HG03342 (cell line): ENCODE data around the gene DLX4.

ENCODE experiments used
- ATAC-seq: cut with Tn5 transposase; IDR thresholded peaks from one replicate; pipeline ENCODE4 v1.9.1; 2021; ENCODE audit warnings: mild to moderate bottlenecking, moderate library complexity; ENCODE audit not compliant: unreplicated experiment

Gene DLX4

DNA sequence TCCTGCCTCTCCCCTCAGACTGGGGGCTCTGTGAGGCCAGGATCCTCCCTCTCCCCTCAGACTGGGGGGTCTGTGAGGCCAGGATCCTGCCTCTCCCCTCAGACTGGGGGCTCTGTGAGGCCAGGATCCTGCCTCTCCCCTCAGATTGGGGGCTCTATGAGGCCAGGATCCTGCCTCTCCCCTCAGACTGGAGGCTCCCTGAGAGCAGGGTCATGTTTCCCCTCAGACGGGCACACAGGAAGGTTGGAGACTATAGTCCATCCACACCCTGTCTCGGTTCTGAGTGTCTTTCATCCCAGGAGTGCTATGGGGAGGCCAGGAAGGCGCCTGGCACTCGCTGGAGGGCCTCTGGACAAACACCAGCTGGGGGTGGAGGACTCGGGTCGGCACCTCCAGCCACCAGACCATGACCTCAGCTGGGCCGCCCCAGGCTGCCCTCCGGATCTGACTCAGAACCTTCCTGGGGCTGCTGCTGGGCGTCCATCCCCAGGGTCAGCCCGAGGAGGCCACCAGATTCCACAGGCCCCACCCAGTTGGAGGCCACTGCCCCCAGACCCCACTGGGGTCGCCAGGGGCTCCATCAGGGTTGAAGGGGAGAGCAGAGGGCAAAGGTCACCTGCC lies 21.9 kb upstream of the DLX4 start:
- ATAC-seq, result no peak

DNA sequence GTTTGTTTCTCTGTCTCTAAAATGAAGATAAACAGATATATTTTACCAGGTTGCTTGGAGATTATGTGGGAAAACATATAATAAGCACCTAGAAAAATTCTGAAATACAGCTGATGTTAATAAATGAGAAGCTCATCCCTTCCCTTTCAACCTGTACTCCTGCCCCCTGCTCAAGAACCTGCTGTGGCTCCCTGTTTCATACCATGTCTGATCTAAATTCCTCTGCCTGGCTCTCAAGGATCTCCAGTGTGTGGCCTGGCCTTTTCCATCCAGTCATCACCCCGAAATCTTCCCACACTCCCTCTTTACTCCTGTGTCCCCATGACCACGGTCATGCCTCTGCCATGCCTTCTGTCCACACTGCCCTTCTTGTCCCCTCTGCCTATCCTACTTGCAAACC lies 19.4 kb upstream of the DLX4 start:
- ATAC-seq, result no peak

- no peak for ATAC-seq
Observed at GRCh38 chr17:49951362-49952082, 17.5 kb upstream of the DLX4 start.

DNA sequence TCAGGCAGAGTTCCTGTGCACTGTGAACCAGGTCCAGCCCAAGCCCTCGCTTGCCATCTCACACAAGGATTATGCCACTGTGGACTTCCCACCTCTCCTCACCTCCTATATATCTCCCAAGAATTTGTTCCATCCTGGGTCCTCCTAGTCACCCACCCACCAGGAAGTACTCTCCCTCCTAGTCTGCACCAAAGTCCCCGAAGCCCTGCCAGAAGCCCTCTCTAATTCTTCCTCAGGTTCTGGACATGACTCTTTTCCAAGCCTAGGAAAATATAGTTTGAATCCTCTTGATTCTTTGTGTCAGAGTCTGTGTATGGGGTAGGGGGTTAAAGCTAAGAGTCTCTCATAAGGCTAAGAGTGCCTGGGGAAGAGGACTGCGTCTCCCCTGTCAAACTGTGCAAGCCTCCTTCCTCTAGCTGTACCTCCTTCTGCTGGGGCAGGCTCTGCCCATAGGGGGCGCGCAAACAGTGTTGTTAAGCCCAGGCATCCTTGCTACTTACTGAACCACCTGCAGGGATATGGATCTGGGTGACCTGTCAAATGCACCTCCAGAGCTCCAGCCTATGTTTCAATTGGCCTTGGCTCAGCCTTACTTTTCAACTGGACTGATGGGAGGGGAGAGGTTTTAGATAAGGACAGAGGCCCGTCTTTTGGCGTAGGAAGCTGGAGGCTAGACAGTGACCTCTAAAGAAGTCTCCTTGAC lies 16.6 kb upstream of the DLX4 start:
- ATAC-seq, result peak; percentile 49

GRCh38 chr17:49952912-49953497 lies 16.0 kb upstream of the DLX4 start:
- ATAC-seq, result no peak

DNA sequence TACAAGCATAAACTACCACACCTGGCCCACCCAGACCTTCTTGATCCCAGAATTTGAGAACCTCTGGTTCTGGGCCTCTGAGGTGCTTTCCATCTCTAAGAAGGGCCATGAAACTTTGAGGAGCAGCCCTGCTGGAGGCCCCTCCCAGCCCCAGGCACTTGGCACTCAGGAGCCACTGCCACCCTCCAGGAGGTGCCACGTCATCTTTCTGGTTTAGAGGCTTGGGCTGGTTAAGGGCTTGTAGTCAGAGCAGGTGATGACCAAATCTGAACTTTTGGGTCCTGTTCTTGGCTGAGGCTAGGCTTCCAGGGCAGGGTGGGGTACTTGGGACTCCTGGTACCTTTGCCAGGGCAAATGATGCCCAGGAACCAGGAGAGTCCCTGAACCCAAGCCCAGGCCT lies 13.8 kb upstream of the DLX4 start:
- ATAC-seq, result no peak

DNA sequence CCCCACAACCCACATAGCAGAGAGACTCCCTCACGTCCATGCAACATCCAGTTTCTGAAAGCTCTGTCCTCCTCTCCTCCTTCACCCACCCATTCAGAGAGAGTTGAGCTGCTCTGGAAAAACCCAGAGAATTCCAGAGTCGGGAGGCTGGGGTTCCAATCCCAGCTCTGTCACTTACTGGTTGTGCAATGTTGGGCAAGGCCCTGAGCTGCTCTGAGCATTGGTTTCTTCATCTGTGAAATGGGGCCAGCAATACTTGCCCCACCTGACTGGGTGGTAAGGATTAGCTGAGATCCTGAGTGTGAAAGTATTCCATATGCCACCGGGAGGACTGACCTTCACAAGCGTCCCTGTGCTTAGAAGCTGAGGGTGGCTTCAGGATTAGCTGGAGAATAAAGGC lies 12.2 kb upstream of the DLX4 start:
- ATAC-seq, result no peak

DNA sequence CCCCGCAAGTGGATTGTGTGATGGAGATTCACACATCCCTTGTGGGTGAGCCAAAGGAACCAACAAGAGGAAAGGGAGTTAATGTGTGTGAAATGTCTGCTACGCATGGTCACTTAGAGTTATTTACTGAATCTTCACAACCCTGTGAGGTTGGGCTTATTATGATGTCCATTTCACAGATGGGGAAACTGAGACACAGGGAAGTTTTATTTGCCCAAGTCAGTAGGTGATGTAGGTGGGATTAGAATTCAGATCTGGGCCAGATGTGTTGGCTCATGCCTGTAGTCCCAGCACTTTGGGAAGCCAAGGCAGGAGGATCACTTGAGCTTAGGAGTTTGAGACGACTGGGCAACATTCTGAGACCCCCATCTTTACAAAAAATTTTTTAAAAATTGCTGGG lies 11.6 kb upstream of the DLX4 start:
- no peak for ATAC-seq

DNA sequence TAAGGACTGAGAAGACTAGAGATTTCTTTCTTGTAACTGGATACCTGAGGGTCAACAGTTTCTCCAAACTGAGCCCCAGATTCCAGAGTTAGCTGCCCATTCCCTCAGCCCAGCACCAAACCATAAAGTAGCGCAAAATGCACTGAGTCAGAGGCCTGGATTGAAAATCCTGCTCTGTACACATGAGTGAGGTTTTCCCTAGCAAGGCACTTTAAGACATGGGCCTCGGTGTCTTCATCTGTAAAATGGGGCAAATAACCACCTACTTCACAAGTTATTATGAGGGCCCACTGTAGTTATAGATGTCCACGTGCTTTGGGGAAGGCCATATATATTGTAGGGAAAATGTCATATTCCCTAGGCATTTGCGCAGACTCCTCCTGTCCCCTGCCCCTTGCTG lies 10.3 kb upstream of the DLX4 start:
- no peak for ATAC-seq

GRCh38 chr17:49959183-49959935 lies 9.6 kb upstream of the DLX4 start:
- no peak for ATAC-seq

DNA sequence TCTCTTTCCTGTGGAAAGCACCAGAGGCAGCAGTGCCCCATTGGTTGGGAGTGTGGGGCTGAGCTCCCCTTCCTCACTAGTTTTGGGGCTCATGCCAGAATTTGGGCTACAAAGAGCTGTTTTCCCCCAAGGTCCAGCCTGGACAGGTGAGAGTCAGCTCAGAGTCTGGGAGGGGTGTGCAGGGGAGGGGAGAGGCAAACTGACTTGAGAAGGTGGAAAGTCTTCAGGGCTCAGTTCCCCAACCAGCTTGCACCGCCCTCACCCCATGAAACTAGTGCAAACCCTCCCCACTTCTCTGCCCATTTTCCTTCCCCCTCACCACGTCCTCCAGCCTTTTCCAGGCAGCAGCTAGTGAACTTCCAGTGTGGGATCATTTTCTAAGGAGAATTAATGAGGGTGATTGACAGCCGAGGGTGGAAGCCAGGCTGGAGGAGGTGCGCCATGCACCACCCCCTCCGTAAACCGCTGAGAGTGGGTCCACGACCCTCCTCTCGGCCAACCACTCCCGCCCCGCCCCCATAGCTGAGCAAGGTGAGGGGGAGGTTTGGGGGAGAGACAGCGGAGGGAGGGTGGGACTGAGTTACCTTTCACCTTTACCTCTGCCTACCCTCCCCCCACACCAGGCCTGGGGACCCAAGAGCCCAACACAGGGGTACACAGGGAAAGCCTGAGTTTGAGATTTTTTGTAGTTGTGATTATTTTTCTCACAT lies 6.2 kb upstream of the DLX4 start:
- no peak for ATAC-seq

- ATAC-seq, result no peak
Observed at GRCh38 chr17:49963309-49963625, 5.7 kb upstream of the DLX4 start.

- ATAC-seq, result no peak
Observed at GRCh38 chr17:49963626-49964302, 5.2 kb upstream of the DLX4 start.

GRCh38 chr17:49964303-49964768 lies 4.7 kb upstream of the DLX4 start:
- no peak for ATAC-seq

DNA sequence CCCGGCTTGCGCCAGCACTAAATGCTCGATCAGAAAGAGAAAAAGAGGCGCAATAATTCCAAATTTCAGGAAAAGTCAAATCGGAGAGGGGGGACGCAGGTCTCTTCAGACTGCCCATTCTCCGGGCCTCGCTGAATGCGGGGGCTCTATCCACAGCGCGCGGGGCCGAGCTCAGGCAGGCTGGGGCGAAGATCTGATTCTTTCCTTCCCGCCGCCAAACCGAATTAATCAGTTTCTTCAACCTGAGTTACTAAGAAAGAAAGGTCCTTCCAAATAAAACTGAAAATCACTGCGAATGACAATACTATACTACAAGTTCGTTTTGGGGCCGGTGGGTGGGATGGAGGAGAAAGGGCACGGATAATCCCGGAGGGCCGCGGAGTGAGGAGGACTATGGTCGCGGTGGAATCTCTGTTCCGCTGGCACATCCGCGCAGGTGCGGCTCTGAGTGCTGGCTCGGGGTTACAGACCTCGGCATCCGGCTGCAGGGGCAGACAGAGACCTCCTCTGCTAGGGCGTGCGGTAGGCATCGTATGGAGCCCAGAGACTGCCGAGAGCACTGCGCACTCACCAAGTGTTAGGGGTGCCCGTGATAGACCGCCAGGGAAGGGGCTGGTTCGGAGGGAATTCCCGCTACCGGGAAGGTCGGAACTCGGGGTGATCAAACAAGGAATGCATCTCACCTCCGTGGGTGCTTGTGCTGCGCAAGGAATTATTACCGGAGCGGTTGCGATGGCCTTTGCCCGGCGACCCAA lies 4.0 kb upstream of the DLX4 start:
- ATAC-seq, result no peak

GRCh38 chr17:49965524-49965909 lies 3.5 kb upstream of the DLX4 start:
- no peak for ATAC-seq

DNA sequence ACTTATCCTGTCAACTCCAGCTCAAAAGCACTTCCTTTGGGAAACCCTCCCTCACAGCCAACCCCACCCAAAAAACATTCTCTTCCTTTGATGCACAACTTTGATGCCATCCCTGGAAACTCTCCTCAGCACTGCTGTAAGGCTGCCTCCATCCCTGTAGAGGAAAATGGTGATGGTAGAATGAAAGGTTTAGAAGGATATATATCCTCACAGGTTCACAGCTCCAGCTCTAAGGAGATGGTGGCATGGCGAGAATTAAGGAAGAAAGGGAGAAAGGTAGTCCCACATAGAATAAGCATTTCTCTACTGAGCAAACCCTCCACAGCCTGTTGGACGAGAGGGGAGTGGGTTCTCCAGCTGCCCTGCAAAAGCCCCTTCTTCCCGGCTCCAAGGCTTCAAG lies 2.2 kb upstream of the DLX4 start:
- no peak for ATAC-seq

GRCh38 chr17:49967205-49967604 lies 1.8 kb upstream of the DLX4 start:
- no peak for ATAC-seq

DNA sequence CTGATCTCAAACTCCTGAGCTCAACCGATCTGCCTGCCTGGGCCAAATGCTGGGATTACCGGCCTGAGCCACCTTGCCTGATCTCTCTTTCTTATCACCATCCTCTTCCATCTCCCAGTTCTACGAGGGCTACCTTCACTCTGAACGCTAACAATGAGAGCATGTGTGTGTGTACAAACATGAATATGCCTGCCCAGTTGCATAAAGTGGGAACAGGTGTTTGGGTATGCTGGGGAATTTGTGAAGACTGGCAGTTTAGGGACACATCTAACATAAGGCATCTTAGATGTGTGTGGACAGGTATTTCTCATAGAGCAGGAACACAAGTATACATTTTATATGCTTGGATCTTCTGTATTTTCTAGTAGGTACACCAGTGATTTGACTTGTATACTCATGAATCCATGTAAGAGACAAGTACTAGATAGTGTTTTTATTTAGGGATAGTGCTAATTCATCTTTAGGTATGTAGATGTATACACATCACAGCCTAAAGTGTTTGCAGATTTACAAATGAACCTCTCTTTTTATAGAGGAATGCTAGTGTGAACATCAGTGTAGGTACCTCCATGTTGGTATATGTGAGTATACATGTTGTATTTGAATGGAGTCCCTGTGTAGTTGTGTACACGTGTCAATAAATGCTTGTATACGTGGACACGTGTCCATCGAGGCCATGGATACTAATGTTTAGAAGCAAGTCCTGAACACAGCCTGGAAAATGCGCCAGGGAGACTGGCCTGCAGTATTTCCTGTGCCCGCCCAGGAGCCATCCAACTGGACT lies 1.2 kb upstream of the DLX4 start:
- ATAC-seq, result no peak
